Upper lobe of left lung (tissue), 4 donors: ENCODE results near the gene C13orf46.

Experiments
- CTCF ChIP-seq, 6 experiments: fragments of 450-650 bp in 4 of 6; fragments of 200-600 bp in 2 of 6; sonication (generic) in 2 of 6; IDR thresholded peaks; one replicate each; pipeline ENCODE4 v1.5.1; 2016 to 2019; ENCODE audit warnings: antibody characterized with exemption in 6 of 6
- POLR2AphosphoS5 ChIP-seq, 2 donors: sonication (generic); formaldehyde crosslinking; IDR thresholded peaks; one replicate each; pipeline ENCODE4 v1.5.1; 2017; ENCODE audit warnings: antibody characterized with exemption in 2 of 2

- TF ChIP-seq POLR2AphosphoS5 (IDR thresholded peaks at IDR 0.05): no peak
- TF ChIP-seq CTCF (IDR thresholded peaks at IDR 0.05): no peak
Observed at GRCh38 chr13:113969311-113969972, 4.4 kb downstream of the C13orf46 start.
